Activated naive CD4-positive, alpha-beta T cell treated with anti-CD3 and anti-CD28 coated beads, Interleukin-2, amount 50 U/mL, for 24 hours (primary cell): ENCODE measurements around the gene KRTAP10-8.
"Not testable (repeated sequence)": the region's sequence is repeated elsewhere in the genome, so short reads cannot be mapped to it uniquely, and the experiment has no call there.

ENCODE experiments used
- H3K27ac Mint-ChIP-seq: one replicate; pipeline ENCODE4 v1.8.0; 2021; ENCODE audit warnings: mild to moderate bottlenecking, mixed read lengths
- H3K27me3 Mint-ChIP-seq: one replicate; pipeline ENCODE4 v1.8.0; 2021; ENCODE audit warnings: mixed read lengths
- H3K36me3 Mint-ChIP-seq: one replicate; pipeline ENCODE4 v1.8.0; 2021; ENCODE audit warnings: mixed read lengths
- H3K4me1 Mint-ChIP-seq: one replicate; pipeline ENCODE4 v1.8.0; 2021; ENCODE audit warnings: mixed read lengths
- H3K4me3 Mint-ChIP-seq: one replicate; pipeline ENCODE4 v1.8.0; 2021; ENCODE audit warnings: mild to moderate bottlenecking, mixed read lengths
- H3K9me3 Mint-ChIP-seq: one replicate; pipeline ENCODE4 v1.8.0; 2021; ENCODE audit warnings: mixed read lengths

The KRTAP10-8 gene

GRCh38 chr21:44618504-44618903 is 6.6 kb downstream of the KRTAP10-8 start:
- Mint-ChIP-seq H3K4me3 (peak overlapping the region; percentile 71), H3K9me3 (peaks cover 36% of the 10 kb centered on the region), H3K4me1 (peaks cover 56% of the 10 kb centered on the region), H3K36me3 (peaks cover 26% of the 10 kb centered on the region), H3K27ac (peak overlapping the region; percentile 96), H3K27me3 (no peaks in the 10 kb centered on the region)

DNA sequence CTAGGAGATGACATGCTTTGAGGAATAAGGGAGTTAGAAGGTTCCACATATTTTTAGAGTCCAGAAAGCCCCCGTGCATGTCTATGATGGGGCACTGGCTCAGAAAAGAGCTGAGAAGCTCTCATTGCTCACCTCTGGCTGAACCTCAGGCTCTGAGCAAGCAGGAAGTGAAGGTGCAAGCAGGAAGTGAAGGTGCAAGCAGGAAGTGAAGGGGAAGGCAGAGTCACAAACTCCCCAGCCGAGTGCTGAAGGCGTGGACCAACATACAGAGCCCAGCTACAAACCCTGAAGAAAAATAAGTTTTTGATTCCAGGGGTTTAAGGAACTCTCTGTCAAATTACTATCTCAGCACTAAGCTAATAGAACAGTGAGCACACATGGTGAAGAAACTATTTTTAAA is 7.0 kb downstream of the KRTAP10-8 start:
- H3K27ac Mint-ChIP-seq = peak overlapping the region; percentile 96
- peaks cover 28% of the 10 kb centered on the region for H3K36me3 Mint-ChIP-seq
- peak overlapping the region; percentile 71 for H3K4me3 Mint-ChIP-seq
- no peaks in the 10 kb centered on the region for H3K27me3 Mint-ChIP-seq
- H3K9me3 Mint-ChIP-seq = peaks cover 40% of the 10 kb centered on the region
- H3K4me1 Mint-ChIP-seq = peaks cover 56% of the 10 kb centered on the region

DNA sequence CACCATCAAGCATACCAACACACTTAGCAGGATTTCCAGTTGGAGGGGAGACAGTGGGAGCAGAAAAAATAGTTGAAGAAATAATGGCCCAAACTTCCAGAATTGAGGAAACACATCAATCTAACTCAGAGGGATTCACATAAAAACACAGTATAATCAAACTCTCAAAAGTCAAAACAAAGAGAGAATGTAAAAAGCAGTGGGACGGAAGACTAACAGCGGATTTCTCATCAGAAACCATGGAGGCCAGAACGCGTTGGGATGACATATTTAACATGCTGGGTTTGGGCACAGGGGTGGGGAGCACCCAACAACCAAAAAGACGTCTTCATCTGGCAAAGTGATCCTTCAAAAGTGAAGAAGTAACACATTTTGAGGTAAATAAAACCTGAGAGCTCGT is 8.0 kb downstream of the KRTAP10-8 start:
- Mint-ChIP-seq H3K4me3 (peak overlapping the region; percentile 71), H3K27ac (peak overlapping the region; percentile 96), H3K36me3 (peaks cover 30% of the 10 kb centered on the region), H3K9me3 (peaks cover 50% of the 10 kb centered on the region), H3K27me3 (no peaks in the 10 kb centered on the region), H3K4me1 (peaks cover 53% of the 10 kb centered on the region)

DNA sequence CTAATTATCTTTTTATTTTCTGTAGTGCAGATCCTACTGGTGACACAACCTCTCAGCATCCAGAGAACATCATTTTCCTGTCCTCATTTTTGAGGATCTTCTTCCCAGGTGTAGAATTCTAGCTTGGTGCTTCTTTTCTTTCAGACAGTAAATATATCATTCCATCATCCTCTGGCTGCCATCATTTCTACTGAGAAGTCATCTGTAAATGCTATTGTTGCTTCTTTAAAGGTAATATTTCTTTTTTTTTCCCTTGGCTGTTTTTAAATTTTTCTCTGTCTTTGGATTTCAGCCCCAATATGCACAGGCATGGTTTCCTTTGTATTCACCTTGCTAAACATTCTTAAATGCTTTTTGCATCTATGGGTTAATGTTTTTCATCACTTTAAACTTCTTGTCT is 11.7 kb downstream of the KRTAP10-8 start:
- H3K4me3 Mint-ChIP-seq = no peak overlapping the region
- peaks cover 34% of the 10 kb centered on the region for H3K4me1 Mint-ChIP-seq
- no peak overlapping the region for H3K27ac Mint-ChIP-seq
- no peaks in the 10 kb centered on the region for H3K27me3 Mint-ChIP-seq
- peaks cover 51% of the 10 kb centered on the region for H3K9me3 Mint-ChIP-seq
- peaks cover 30% of the 10 kb centered on the region for H3K36me3 Mint-ChIP-seq

- peaks cover 35% of the 10 kb centered on the region for H3K9me3 Mint-ChIP-seq
- H3K36me3 Mint-ChIP-seq = peaks cover 20% of the 10 kb centered on the region
- H3K27me3 Mint-ChIP-seq = no peaks in the 10 kb centered on the region
- H3K4me3 Mint-ChIP-seq = no peak overlapping the region
- H3K27ac Mint-ChIP-seq = no peak overlapping the region
- peaks cover 34% of the 10 kb centered on the region for H3K4me1 Mint-ChIP-seq
Observed at GRCh38 chr21:44625756-44626155, 13.9 kb downstream of the KRTAP10-8 start.

GRCh38 chr21:44626262-44626661 is 14.4 kb downstream of the KRTAP10-8 start:
- H3K9me3 Mint-ChIP-seq = peaks cover 38% of the 10 kb centered on the region
- no peak overlapping the region for H3K4me3 Mint-ChIP-seq
- H3K4me1 Mint-ChIP-seq = peaks cover 37% of the 10 kb centered on the region
- H3K27ac Mint-ChIP-seq = no peak overlapping the region
- H3K27me3 Mint-ChIP-seq = no peaks in the 10 kb centered on the region
- H3K36me3 Mint-ChIP-seq = peaks cover 22% of the 10 kb centered on the region

GRCh38 chr21:44626673-44627143 is 14.8 kb downstream of the KRTAP10-8 start, which contains the start of gene KRTAP10-9:
Gene KRTAP10-9 (plus strand): TSS chr21:44627093. CDS start chr21:44627172, 79 bp downstream.
- peaks cover 38% of the 10 kb centered on the region for H3K4me1 Mint-ChIP-seq
- H3K27ac Mint-ChIP-seq = peak within 1 kb of the TSS; percentile 59
- no peak within 1 kb of the TSS for H3K4me3 Mint-ChIP-seq
- peaks cover 42% of the 10 kb centered on the region for H3K9me3 Mint-ChIP-seq
- H3K27me3 Mint-ChIP-seq = no peaks in the 10 kb centered on the region
- peaks cover 22% of the 10 kb centered on the region for H3K36me3 Mint-ChIP-seq

DNA sequence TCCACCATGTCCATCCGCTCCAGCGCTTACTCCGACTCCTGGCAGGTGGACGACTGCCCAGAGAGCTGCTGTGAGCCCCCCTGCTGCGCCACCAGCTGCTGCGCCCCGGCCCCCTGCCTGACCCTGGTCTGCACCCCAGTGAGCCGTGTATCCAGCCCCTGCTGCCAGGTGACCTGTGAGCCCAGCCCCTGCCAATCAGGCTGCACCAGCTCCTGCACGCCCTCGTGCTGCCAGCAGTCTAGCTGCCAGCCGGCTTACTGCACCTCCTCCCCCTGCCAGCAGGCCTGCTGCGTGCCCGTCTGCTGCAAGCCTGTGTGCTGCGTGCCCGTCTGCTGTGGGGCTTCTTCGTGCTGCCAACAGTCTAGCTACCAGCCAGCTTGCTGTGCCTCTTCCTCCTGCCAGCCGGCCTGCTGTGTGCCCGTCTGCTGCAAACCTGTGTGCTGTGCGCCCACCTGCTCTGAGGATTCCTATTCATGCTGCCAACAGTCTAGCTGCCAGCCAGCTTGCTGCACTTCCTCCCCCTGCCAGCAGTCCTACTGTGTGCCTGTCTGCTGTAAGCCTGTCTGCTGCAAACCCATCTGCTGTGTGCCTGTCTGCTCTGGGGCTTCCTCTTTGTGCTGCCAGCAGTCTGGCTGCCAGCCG is 15.4 kb downstream of the KRTAP10-8 start:
- H3K9me3 Mint-ChIP-seq = peaks cover 42% of the 10 kb centered on the region
- H3K4me1 Mint-ChIP-seq = peaks cover 38% of the 10 kb centered on the region
- H3K27ac Mint-ChIP-seq = peak overlapping the region; percentile 59
- peaks cover 22% of the 10 kb centered on the region for H3K36me3 Mint-ChIP-seq
- not testable (repeated sequence) for H3K27me3 Mint-ChIP-seq, H3K4me3 Mint-ChIP-seq

GRCh38 chr21:44627831-44628233 is 16.0 kb downstream of the KRTAP10-8 start:
- H3K4me1 Mint-ChIP-seq = peaks cover 38% of the 10 kb centered on the region
- H3K4me3 Mint-ChIP-seq, H3K27ac Mint-ChIP-seq, H3K27me3 Mint-ChIP-seq: not testable (repeated sequence)
- peaks cover 37% of the 10 kb centered on the region for H3K9me3 Mint-ChIP-seq
- H3K36me3 Mint-ChIP-seq = peaks cover 18% of the 10 kb centered on the region

- Mint-ChIP-seq H3K36me3 (peaks cover 15% of the 10 kb centered on the region), H3K27me3 (no peaks in the 10 kb centered on the region), H3K9me3 (peaks cover 37% of the 10 kb centered on the region), H3K4me3 (no peak overlapping the region), H3K4me1 (peaks cover 38% of the 10 kb centered on the region), H3K27ac (no peak overlapping the region)
Observed at GRCh38 chr21:44628707-44629391, 17.0 kb downstream of the KRTAP10-8 start.

DNA sequence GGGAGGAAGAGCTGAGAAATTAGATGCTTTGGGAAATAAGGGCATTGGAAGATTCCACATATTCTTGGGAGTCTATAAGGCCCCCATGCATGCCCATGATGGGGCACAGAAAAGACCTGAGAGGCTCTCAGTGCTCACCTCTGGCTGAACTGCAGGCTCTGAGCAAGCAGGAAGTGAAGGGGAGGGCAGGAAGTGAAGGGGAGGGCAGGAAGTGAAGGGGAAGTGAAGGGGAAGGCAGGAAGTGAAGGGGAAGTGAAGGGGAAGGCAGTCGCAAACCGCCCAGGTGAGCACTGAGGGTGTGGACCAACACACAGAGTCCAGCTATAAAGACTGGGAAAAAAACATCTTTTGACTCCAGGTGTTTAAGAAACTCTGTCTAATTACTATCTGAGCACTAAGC is 18.6 kb downstream of the KRTAP10-8 start:
- Mint-ChIP-seq H3K4me3 (peak overlapping the region; percentile 41), H3K4me1 (peaks cover 38% of the 10 kb centered on the region), H3K9me3 (peaks cover 33% of the 10 kb centered on the region), H3K27ac (no peak overlapping the region), H3K27me3 (no peaks in the 10 kb centered on the region), H3K36me3 (peaks cover 13% of the 10 kb centered on the region)

DNA sequence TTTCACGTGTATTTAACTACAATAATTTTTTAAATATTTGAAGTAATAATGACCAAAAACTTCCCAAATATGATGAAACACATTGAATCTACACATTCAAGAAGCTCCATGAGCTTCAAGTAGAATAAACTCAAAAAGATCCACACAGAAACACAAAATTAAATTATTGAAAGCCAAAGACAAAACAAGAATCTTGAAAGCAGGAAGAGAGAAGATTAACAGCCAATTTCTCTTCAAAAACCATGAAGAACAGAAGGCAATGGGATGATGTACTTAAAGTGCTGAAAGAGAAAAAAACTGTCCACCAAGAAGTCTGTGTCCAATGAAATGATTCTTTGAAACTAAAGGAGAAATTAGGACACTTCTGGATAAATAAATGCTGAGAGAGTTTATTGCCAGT is 20.2 kb downstream of the KRTAP10-8 start:
- no peaks in the 10 kb centered on the region for H3K27me3 Mint-ChIP-seq
- H3K4me3 Mint-ChIP-seq = no peak overlapping the region
- H3K36me3 Mint-ChIP-seq = peaks cover 13% of the 10 kb centered on the region
- H3K9me3 Mint-ChIP-seq = peaks cover 33% of the 10 kb centered on the region
- H3K4me1 Mint-ChIP-seq = peaks cover 32% of the 10 kb centered on the region
- no peak overlapping the region for H3K27ac Mint-ChIP-seq

DNA sequence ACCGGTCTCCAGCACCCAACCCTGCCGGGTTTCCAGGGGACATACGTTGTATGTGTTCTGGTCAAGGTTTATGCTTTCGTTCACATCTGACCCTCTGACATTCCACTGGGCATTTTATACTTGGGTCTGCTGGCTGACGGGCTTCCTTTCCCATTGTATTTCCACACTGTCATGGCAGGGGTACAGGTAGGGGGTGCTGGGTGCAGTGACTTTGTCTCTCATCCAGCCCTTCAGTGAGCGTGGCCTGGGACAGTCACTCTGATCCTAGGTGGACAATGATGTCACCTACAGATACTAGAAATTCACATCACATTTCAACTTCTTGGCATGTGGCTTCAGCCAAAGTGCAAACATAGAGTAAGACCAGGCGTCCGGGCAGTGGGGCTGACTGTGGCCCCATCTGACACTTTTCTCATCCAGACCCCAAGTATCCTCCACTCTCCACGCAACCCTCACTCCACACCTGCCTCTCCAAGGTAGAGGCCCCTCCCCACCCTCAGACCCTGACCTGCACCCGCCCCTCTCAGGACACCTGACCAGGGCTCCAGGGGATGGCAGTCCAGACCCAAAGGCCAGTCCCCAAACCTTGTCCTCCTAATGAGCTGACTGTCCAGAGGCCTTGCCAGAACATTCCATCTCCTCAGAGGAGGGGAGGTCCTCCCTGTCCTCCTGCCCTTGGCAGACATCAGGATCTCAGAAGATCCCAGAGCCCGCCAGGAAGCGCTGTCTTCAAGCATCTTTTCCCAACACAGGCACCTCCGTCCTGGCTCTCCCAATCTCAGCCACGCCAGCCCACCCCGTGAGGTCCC is 24.5 kb downstream of the KRTAP10-8 start:
- peaks cover 29% of the 10 kb centered on the region for H3K9me3 Mint-ChIP-seq

GRCh38 chr21:44637018-44637850 is 25.4 kb downstream of the KRTAP10-8 start, which contains the start of gene KRTAP10-10:
Gene KRTAP10-10 (plus strand): TSS chr21:44637356. CDS start chr21:44637418, 62 bp downstream.
- Mint-ChIP-seq H3K36me3 (peaks cover 5% of the 10 kb centered on the region), H3K9me3 (peaks cover 29% of the 10 kb centered on the region), H3K4me3 (no peak within 1 kb of the TSS), H3K27me3 (no peaks in the 10 kb centered on the region), H3K27ac (peak within 1 kb of the TSS; percentile 76), H3K4me1 (no peaks in the 10 kb centered on the region)

More for the DNA sequence above, 24.5 kb downstream of the KRTAP10-8 start:
- H3K27me3 Mint-ChIP-seq = no peaks in the 10 kb centered on the region
- H3K4me1 Mint-ChIP-seq = no peaks in the 10 kb centered on the region
- H3K36me3 Mint-ChIP-seq = peaks cover 5% of the 10 kb centered on the region
- no peak overlapping the region for H3K4me3 Mint-ChIP-seq
- H3K27ac Mint-ChIP-seq = peak overlapping the region; percentile 76

GRCh38 chr21:44637851-44638348 is 26.0 kb downstream of the KRTAP10-8 start:
- H3K9me3 Mint-ChIP-seq = peaks cover 29% of the 10 kb centered on the region
- H3K4me1 Mint-ChIP-seq, H3K4me3 Mint-ChIP-seq, H3K36me3 Mint-ChIP-seq, H3K27me3 Mint-ChIP-seq, H3K27ac Mint-ChIP-seq: not testable (repeated sequence)
